ENCODE data around the gene PDE7B. TPM values are rescaled to one million over a fixed set of nuclear protein-coding genes. Genes with fewer than 3 reads are reported as not detected.
A peak's percentile ranks its signal among the peaks of the same experiment; 100 is the strongest.

PDE7B gene
- total and polyA plus RNA-seq, 9 of the 15 experiments (the other 6 are each of a cell fraction or from before 2014, with no cell fraction given): 0.01 TPM; not detected in 8

- in situ Hi-C loops (cut with MboI) (no loop called here), intact Hi-C loops (cut with micrococcal nuclease) (no loop called here)
- H3K4me1 ChIP-seq (replicated peaks in 1 of 2; ENCODE audit: control insufficient read depth in 2 of 2, insufficient read depth in 2 of 2, low read length in 2 of 2): no peaks in the 10 kb centered on the region
- no peaks in the 10 kb centered on the region for H3K9me3 ChIP-seq (replicated peaks; ENCODE audit: control insufficient read depth, insufficient read depth, low read depth, low read length)
- POLR2A ChIA-PET: interaction anchor here (1.0 to 1.6 kb wide), 3 partner anchors 9 to 21 kb away, joined by 3 to 5 read pairs (median 5); no protein-coding TSS in a partner anchor
- FAIRE-seq: no peak
- H3K27ac ChIP-seq (ENCODE audit: extremely low read depth, low read depth, low read length): no peak overlapping the region
- no peaks in the 10 kb centered on the region for H4K20me1 ChIP-seq (replicated peaks; ENCODE audit: control insufficient read depth, insufficient read depth, low read length)
- no peak overlapping the region for H3K4me2 ChIP-seq (ENCODE audit: insufficient read depth, low read length)
- no peaks in the 10 kb centered on the region for H3K9me1 ChIP-seq (ENCODE audit: control insufficient read depth, insufficient read depth, low read length)
- DNase-seq (ENCODE audit: extremely low read depth in 1 of 4, low spot score in 3 of 4): no peak
- peaks cover 3 to 9% of the 10 kb centered on the region in 2 experiments; a peak in 4 of 5 replicates for H3K27me3 ChIP-seq (ENCODE audit: control insufficient read depth in 2 of 2, insufficient read depth in 2 of 2, low read length in 2 of 2)
- H3K36me3 ChIP-seq (ENCODE audit: control insufficient read depth, insufficient read depth, low read length): no peaks in the 10 kb centered on the region
- H3K79me2 ChIP-seq (ENCODE audit: control insufficient read depth, insufficient read depth, low read length): no peaks in the 10 kb centered on the region
- WGBS (ENCODE audit: insufficient coverage, low coverage, missing lambda C conversion rate): 0% methylated on average over 5 of the region's 5 CpGs
- ATAC-seq: peak; percentile 40; the same call in 2 of the 3 replicates
- H3K4me3 ChIP-seq: no peak overlapping the region
- CTCF ChIA-PET (ENCODE audit: low intra/inter-chr PET ratio): no interaction called here
- H3K9ac ChIP-seq (ENCODE audit: insufficient read depth in 1 of 2, low read depth in 2 of 2, low read length in 2 of 2): no peak overlapping the region
- no TSS peak for BruUV-seq (replicated peaks)
- no peak overlapping the region for H2AFZ ChIP-seq (ENCODE audit: low read depth, low read length)
- no peak for TF ChIP-seq MLLT1 (IDR thresholded peaks at IDR 0.05)
- no peak for TF ChIP-seq PHF8 (IDR thresholded peaks at IDR 0.05; ENCODE audit: borderline replicate concordance, low read length)
- TF ChIP-seq SP1 (CRISPR knock-in tag; IDR thresholded peaks at IDR 0.05): no peak
- no peak for TF ChIP-seq POLR3A (IDR thresholded peaks at IDR 0.05; ENCODE audit: borderline replicate concordance, extremely low read depth, insufficient read depth, insufficient read length)
- TF ChIP-seq TCF7L2 (IDR thresholded peaks at IDR 0.05; ENCODE audit: low read depth, low read length): no peak
- no peak for TF ChIP-seq ZNF316 (IDR thresholded peaks at IDR 0.05)
- TF ChIP-seq ZNF655 (CRISPR knock-in tag; IDR thresholded peaks at IDR 0.05): no peak
- TF ChIP-seq AFF4 (CRISPR knock-in tag; IDR thresholded peaks at IDR 0.05): no peak
- TF ChIP-seq NEUROD1 (IDR thresholded peaks at IDR 0.05; ENCODE audit: borderline replicate concordance, low read depth, low read length, partially characterized antibody): no peak
- TF ChIP-seq FOXM1 (IDR thresholded peaks at IDR 0.05; ENCODE audit: low read depth): no peak
- TF ChIP-seq FOXM1 (CRISPR knock-in tag; IDR thresholded peaks at IDR 0.05; ENCODE audit: low read depth): no peak
- no peak for TF ChIP-seq ZNF830 (CRISPR knock-in tag; IDR thresholded peaks at IDR 0.05)
- peak; percentile 75 for TF ChIP-seq RFX1 (IDR thresholded peaks at IDR 0.05)
- peak; percentile 49; the same call in 1 of the 2 replicates for TF ChIP-seq BHLHE40 (IDR thresholded peaks at IDR 0.05; ENCODE audit: low read length)
- peak; percentile 45; the same call in 1 of the 2 replicates for TF ChIP-seq SPI1 (IDR thresholded peaks at IDR 0.05; ENCODE audit: borderline replicate concordance, low read depth, low read length)
- no peak for TF ChIP-seq ZSCAN32 (CRISPR knock-in tag; IDR thresholded peaks at IDR 0.05)
- no peak for TF ChIP-seq U2AF1 (optimal IDR thresholded peaks at IDR 0.05; ENCODE audit: low read depth, low read length)
Observed at GRCh38 chr6:136113736-136114173, 262.3 kb downstream of the PDE7B start.
